Adrenal gland (tissue), 5 donors: ENCODE results near the gene NR2F1.

Source experiments
- POLR2A ChIP-seq, 2 donors: fragments of 450-650 bp; IDR thresholded peaks; one replicate each; pipeline ENCODE4 v1.6.1; 2017; ENCODE audit warnings: antibody characterized with exemption in 2 of 2, mild to moderate bottlenecking in 2 of 2, moderate library complexity in 1 of 2
- TF ChIP-seq, protein P1 (sequence below), 6 experiments: fragments of 450-650 bp in 4 of 6; fragments of 200-600 bp in 2 of 6; sonication (generic) in 1 of 6; IDR thresholded peaks; 1 replicate in 5 of 6; 2 replicates in 1 of 6; pipeline versions ENCODE4 v1.5.1 to v1.8.0; 2016 to 2021; ENCODE audit warnings: antibody characterized with exemption in 6 of 6, mild to moderate bottlenecking in 2 of 6, moderate library complexity in 1 of 6
- donor health status: DM: no; HTN: no; CAD: no.

DNA sequence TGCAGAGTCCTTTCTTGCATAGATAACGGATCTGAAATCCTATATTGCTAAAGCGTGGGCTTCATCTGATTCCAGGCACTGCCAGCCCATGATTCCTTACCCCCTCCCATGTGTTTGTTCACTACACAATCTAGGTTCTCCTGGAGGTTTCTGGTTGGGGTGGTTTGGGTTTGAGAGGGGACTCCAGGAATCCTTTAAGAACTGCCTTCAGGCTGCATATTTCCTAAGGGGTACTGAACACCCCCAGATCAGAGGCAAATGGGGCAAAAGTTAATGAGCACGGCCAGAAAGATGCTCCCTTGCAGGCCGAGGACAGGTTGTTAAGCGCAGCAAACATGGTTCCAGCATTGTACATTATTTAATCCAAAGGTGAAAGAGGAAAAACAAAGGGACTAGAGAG, 9.9 kb downstream of the NR2F1 start:
- TF ChIP-seq, protein P1, sequence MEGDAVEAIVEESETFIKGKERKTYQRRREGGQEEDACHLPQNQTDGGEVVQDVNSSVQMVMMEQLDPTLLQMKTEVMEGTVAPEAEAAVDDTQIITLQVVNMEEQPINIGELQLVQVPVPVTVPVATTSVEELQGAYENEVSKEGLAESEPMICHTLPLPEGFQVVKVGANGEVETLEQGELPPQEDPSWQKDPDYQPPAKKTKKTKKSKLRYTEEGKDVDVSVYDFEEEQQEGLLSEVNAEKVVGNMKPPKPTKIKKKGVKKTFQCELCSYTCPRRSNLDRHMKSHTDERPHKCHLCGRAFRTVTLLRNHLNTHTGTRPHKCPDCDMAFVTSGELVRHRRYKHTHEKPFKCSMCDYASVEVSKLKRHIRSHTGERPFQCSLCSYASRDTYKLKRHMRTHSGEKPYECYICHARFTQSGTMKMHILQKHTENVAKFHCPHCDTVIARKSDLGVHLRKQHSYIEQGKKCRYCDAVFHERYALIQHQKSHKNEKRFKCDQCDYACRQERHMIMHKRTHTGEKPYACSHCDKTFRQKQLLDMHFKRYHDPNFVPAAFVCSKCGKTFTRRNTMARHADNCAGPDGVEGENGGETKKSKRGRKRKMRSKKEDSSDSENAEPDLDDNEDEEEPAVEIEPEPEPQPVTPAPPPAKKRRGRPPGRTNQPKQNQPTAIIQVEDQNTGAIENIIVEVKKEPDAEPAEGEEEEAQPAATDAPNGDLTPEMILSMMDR (IDR thresholded peaks at IDR 0.05), result no peak
- no peak for TF ChIP-seq POLR2A (IDR thresholded peaks at IDR 0.05)
